ENCODE measurements around the gene USP10.
"Not testable (repeated sequence)": the region's sequence is repeated elsewhere in the genome, so short reads cannot be mapped to it uniquely, and the experiment has no call there.

Gene USP10

DNA sequence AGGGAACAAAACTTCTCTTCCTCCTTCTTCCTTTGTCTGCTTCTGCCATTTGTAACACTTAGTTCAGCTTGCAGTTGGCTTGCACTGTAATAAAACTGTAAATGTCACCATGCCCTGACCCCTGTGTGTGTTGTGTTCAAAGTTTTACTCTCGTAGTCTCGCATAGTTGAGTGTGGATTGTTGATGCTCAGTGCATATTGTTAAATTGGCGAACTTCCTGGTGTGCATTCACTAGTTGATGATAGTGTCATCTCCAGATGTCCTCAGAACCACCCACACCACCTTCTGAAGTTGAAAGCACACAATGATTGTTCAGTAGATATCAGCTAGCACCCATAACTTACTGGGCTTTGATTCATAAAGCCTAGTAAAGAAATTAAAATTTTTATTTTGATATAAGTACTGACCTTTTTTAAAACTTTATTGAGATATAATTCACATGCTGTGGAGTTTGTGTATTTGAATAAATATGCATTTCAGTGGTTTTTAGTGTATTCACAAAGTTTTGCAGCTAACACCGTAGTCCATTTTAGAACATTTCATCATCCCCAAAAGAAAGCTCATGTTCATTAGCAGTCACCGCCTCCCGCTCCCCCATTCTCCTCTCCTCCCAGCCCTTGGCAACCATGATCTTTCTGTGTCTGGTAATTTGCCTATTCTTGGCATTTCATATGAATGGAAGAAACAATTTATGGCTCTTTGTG lies 25.0 kb downstream of the USP10 start:
- peak overlapping the region; percentile 44 for H3K27ac ChIP-seq

GRCh38 chr16:84725481-84726078 lies 25.8 kb downstream of the USP10 start:
- DNase-seq (ENCODE audit: low read depth, low spot score): no peak
- peak overlapping the region; percentile 44 for H3K27ac ChIP-seq

More for the DNA sequence above, 25.0 kb downstream of the USP10 start:
- DNase-seq (ENCODE audit: low read depth, low spot score): no peak

DNA sequence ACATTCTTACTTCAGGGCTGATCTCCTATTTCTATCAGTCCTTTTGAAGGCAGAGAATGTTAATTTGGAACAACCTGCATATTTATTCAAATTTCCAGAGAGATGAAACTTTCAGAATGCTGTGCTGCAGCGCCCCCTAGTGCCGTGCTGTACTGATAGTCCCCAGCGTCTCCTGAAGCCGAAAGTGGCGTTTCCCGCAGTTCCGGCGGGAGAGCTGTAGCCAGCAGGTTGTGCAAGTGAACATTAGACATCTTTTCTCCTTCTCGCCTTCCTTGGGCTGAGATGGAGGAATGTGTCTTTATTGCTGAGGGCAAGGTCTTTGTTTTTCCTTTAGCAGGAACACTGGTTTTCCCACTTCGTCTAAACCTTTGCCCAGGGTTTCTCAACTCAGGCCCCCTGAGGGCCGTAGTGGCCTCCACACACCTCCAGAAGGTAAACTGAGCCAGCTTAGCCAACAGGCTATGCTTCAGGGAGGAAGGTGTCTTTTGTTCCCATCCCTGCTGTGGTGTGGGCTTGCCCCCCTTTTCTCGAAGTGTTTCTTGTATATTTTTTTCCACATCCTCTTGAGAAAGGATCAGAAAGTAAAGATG lies 26.4 kb downstream of the USP10 start:
- no peak for DNase-seq (ENCODE audit: low read depth, low spot score)
- H3K27ac ChIP-seq: peak overlapping the region; percentile 44

DNA sequence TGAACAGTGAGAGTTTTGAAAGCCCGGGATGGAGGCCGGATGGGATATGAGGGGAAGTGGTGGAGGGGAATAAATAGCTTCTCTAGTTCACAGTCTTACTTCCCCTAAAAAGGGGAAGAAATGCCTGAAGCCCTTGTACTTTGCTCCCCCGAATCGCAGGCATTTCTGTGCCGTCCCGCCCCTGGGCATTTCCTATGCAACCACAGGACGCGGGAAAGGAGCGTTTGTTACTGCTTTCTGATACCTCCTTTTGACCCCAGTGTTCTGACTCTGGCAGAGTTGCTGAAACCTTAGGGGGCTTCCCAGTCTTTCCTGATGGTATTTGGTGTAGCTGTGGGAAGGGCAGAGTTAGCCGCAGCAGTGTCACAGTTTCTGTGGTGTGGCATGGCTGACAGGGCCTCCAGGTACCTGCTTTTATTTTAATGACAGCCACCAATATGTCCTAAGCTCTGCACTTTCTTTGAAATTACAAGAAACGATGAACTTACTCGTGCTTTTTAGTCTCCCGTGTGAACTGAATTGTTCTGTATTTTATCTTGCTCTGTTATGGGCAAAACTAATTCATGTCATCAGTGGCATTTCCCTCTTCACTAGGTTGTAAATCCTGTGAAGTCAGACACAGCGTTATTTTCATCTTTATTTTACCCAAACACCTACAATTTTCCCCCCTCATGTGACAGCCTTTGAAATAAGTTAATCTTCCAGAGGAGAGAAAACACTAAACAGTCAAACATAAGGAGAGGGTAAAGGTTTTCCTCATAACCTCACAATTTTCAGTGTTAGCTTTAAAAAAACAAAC lies 27.1 kb downstream of the USP10 start:
- H3K27ac ChIP-seq: no peak overlapping the region
- no peak for DNase-seq (ENCODE audit: low read depth, low spot score)

DNA sequence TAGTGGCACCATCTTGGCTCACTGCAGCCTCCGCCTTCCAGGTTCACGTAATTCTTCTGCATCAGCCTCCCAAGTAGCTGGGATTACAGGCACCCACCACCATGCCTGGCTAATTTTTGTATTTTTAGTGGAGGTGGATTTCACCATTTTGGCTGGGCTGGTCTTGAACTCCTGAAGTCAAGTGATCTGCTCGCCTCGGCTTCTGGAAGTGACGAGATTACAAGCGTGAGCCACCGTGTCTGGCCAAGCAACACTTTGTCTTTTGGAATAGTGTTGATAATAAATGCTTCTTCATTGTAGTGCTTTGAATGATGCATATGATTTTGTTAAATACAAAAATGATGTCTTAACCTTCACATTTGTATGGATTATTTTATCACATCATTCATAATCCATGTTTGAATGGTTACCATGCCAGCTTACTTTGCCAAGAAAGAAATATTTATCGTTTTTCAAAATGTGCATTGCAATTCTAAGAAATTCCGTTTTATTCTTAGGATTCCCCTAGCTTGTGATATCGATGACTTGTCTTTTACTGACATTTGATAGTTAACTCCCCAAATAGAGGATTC lies 29.1 kb downstream of the USP10 start:
- no peak for DNase-seq (ENCODE audit: low read depth, low spot score)

GRCh38 chr16:84729716-84730320 lies 30.0 kb downstream of the USP10 start:
- H3K27ac ChIP-seq: peak overlapping the region; percentile 88
- DNase-seq (ENCODE audit: low read depth, low spot score): no peak

More for the DNA sequence above, 29.1 kb downstream of the USP10 start:
- peak overlapping the region; percentile 88 for H3K27ac ChIP-seq

- peak overlapping the region; percentile 88 for H3K27ac ChIP-seq
- peak; percentile 53 for DNase-seq (ENCODE audit: low read depth, low spot score)
These were observed 30.8 kb downstream of the USP10 start for GRCh38 chr16:84730406-84731106.

DNA sequence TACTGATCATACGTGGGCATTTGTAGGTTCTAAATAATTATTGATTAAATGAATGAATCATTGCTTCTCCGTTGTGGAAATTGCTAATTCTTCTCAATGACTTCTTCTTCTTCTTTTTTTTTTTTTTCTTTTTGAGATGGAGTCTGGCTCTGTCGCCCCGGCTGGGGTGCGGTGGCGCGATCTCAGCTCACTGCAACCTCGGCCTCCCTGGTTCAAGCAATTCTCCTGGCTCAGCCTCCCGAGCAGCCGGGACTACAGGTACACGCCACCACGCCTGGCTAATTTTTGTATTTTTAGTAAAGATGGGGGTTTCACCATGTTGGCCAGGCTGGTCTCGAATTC lies 32.5 kb downstream of the USP10 start:
- H3K27ac ChIP-seq: peak overlapping the region; percentile 88
- DNase-seq (ENCODE audit: low read depth, low spot score): not testable (repeated sequence)

- DNase-seq (ENCODE audit: low read depth, low spot score): peak; percentile 31
- H3K27ac ChIP-seq: peak overlapping the region; percentile 88
These were observed 33.0 kb downstream of the USP10 start for GRCh38 chr16:84732674-84733352.

GRCh38 chr16:84735849-84736586 lies 36.2 kb downstream of the USP10 start:
- no peak for DNase-seq (ENCODE audit: low read depth, low spot score)
- H3K27ac ChIP-seq: peak overlapping the region; percentile 88

- peak overlapping the region; percentile 5 for H3K27ac ChIP-seq
- DNase-seq (ENCODE audit: low read depth, low spot score): no peak
These were observed 37.6 kb downstream of the USP10 start for GRCh38 chr16:84737192-84738011.

- DNase-seq (ENCODE audit: low read depth, low spot score): no peak
- H3K27ac ChIP-seq: peak overlapping the region; percentile 5
These were observed 38.6 kb downstream of the USP10 start for GRCh38 chr16:84738255-84739038.

GRCh38 chr16:84739349-84740124 lies 39.7 kb downstream of the USP10 start:
- peak; percentile 60 for DNase-seq (ENCODE audit: low read depth, low spot score)
- peak overlapping the region; percentile 22 for H3K27ac ChIP-seq

- H3K27ac ChIP-seq: no peak overlapping the region
- no peak for DNase-seq (ENCODE audit: low read depth, low spot score)
These were observed 40.9 kb downstream of the USP10 start for GRCh38 chr16:84740596-84741116.

- DNase-seq (ENCODE audit: low read depth, low spot score): no peak
- no peak overlapping the region for H3K27ac ChIP-seq
These were observed 41.6 kb downstream of the USP10 start for GRCh38 chr16:84741340-84741830.

All from epithelial cell of prostate (primary cell).